Measurements from ENCODE around the gene TRANK1.

DNA sequence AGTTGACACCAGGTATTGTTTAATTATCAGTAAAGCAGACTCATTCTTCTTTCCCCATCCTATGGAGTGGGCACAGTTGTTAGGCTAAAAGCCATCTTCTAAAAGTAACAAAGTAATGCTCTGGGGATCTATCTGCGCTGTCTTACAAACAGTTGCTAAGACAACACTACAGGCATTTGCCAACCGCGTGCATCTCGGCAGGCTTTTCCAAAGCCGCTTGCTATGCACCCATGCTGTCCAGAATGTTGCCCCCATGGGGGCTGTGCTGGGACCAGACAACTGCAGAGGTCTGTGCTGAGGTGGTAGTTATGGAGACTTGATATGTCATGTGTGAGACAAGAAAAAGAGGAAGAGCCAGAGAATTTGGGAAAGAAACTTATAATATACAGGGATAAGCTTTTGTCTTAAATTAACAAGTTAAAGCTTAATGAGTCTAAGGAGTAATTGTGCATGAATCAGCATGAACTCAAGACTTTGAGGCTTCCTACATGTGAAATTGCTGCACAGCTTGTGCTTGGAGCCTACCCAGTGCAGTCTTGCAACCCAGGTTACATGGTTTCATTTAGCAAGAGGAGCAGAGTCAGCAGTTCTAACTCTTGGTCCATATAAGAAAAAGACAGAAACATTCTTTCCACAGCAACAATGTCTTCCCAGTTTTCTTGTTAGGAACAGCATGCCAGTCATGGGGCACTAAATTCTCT is 141.6 kb downstream of the TRANK1 start:
- no peak for TF ChIP-seq CTCF (IDR thresholded peaks at IDR 0.05; ENCODE audit: insufficient read depth, low read length)
- no peak for TF ChIP-seq SPI1 (IDR thresholded peaks at IDR 0.05; ENCODE audit: borderline replicate concordance, low read depth)
- TF ChIP-seq GABPA (IDR thresholded peaks at IDR 0.05; ENCODE audit: low read depth), result no peak
- no peak for TF ChIP-seq POLR2AphosphoS5 (IDR thresholded peaks at IDR 0.05; ENCODE audit: low read depth)
- TF ChIP-seq, protein P1, sequence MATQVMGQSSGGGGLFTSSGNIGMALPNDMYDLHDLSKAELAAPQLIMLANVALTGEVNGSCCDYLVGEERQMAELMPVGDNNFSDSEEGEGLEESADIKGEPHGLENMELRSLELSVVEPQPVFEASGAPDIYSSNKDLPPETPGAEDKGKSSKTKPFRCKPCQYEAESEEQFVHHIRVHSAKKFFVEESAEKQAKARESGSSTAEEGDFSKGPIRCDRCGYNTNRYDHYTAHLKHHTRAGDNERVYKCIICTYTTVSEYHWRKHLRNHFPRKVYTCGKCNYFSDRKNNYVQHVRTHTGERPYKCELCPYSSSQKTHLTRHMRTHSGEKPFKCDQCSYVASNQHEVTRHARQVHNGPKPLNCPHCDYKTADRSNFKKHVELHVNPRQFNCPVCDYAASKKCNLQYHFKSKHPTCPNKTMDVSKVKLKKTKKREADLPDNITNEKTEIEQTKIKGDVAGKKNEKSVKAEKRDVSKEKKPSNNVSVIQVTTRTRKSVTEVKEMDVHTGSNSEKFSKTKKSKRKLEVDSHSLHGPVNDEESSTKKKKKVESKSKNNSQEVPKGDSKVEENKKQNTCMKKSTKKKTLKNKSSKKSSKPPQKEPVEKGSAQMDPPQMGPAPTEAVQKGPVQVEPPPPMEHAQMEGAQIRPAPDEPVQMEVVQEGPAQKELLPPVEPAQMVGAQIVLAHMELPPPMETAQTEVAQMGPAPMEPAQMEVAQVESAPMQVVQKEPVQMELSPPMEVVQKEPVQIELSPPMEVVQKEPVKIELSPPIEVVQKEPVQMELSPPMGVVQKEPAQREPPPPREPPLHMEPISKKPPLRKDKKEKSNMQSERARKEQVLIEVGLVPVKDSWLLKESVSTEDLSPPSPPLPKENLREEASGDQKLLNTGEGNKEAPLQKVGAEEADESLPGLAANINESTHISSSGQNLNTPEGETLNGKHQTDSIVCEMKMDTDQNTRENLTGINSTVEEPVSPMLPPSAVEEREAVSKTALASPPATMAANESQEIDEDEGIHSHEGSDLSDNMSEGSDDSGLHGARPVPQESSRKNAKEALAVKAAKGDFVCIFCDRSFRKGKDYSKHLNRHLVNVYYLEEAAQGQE (IDR thresholded peaks at IDR 0.05; ENCODE audit: insufficient replicate concordance, low read depth), result no peak
